OCI-LY1 (cell line): ENCODE data around the gene ACMSD.

ENCODE experiments used
- H2AFZ ChIP-seq: fragments of 200-600 bp; sonication (generic), shearing (Covaris generic); 2 replicates; pipeline ENCODE4 v1.6.0; 2014; ENCODE audit warnings: antibody characterized with exemption, mild to moderate bottlenecking, low read length
- H3F3A ChIP-seq: fragments of 200-600 bp; sonication (generic), shearing (Covaris generic); 2 replicates; pipeline ENCODE4 v1.6.0; 2014; ENCODE audit warnings: mild to moderate bottlenecking, antibody characterized with exemption, low read length, moderate library complexity; ENCODE audit not compliant: insufficient read depth
- H3K27ac ChIP-seq: fragments of 200-600 bp; sonication (generic); 2 replicates; pipeline ENCODE4 v1.5.1; 2014; ENCODE audit warnings: low read length, mixed run types, mild to moderate bottlenecking, low read depth; ENCODE audit not compliant: poor library complexity, severe bottlenecking
- H3K27me3 ChIP-seq: fragments of 200-600 bp; sonication (generic); 2 replicates; pipeline ENCODE4 v1.6.0; 2014; ENCODE audit warnings: antibody characterized with exemption, mild to moderate bottlenecking, low read length, moderate library complexity; ENCODE audit not compliant: insufficient read depth
- H3K36me3 ChIP-seq: fragments of 200-600 bp; sonication (generic); 2 replicates; pipeline ENCODE4 v1.6.1; 2014; ENCODE audit warnings: mild to moderate bottlenecking, antibody characterized with exemption, low read length, moderate library complexity, mixed read lengths; ENCODE audit not compliant: insufficient read depth
- H3K4me1 ChIP-seq: fragments of 200-600 bp; sonication (generic); 2 replicates; pipeline ENCODE4 v1.5.1; 2014; ENCODE audit warnings: mild to moderate bottlenecking, low read length, moderate library complexity; ENCODE audit not compliant: insufficient read depth, severe bottlenecking
- H3K4me2 ChIP-seq: fragments of 200-600 bp; sonication (generic), shearing (Covaris generic); 2 replicates; pipeline ENCODE4 v1.6.1; 2014; ENCODE audit warnings: low read length
- H3K4me3 ChIP-seq: fragments of 200-600 bp; sonication (generic); 2 replicates; pipeline ENCODE4 v1.5.1; 2014; ENCODE audit warnings: low read length, low read depth, mild to moderate bottlenecking, mixed read lengths; ENCODE audit not compliant: poor library complexity, severe bottlenecking
- H3K79me2 ChIP-seq: fragments of 200-600 bp; shearing (Covaris generic); 2 replicates; pipeline ENCODE4 v1.6.1; 2016; ENCODE audit warnings: mixed run types, low read length, mixed read lengths; ENCODE audit not compliant: insufficient read depth
- H3K9ac ChIP-seq: fragments of 200-600 bp; sonication (generic), shearing (Covaris generic); 2 replicates; pipeline ENCODE4 v1.6.1; 2014; ENCODE audit warnings: mild to moderate bottlenecking, low read length, mixed read lengths
- H3K9me2 ChIP-seq: fragments of 200-600 bp; sonication (generic), shearing (Covaris generic); 2 replicates; pipeline ENCODE4 v1.6.1; 2014; ENCODE audit warnings: low read depth, mild to moderate bottlenecking, low read length, mixed read lengths
- H3K9me3 ChIP-seq: fragments of 200-600 bp; shearing (Covaris generic); 2 replicates; pipeline ENCODE4 v1.6.1; 2014; ENCODE audit warnings: low read length, mixed read lengths
- H4K20me1 ChIP-seq: fragments of 200-600 bp; sonication (generic), shearing (Covaris generic); 2 replicates; pipeline ENCODE4 v1.6.0; 2016; ENCODE audit warnings: mild to moderate bottlenecking, low read length; ENCODE audit not compliant: insufficient read depth
- CTCF ChIP-seq: fragments of 200-600 bp; sonication (generic), shearing (Covaris generic); IDR thresholded peaks from 2 replicates; pipeline ENCODE4 v1.5.1; 2017; ENCODE audit warnings: mild to moderate bottlenecking, antibody characterized with exemption, low read length, moderate library complexity, mixed read lengths
- EZH2 ChIP-seq: fragments of 200-600 bp; sonication (generic), shearing (Covaris generic); IDR thresholded peaks from 2 replicates; pipeline ENCODE4 v1.8.0; 2017; ENCODE audit warnings: borderline replicate concordance, mixed run types, mild to moderate bottlenecking, antibody characterized with exemption, low read length, moderate library complexity, mixed read lengths

Gene ACMSD

GRCh38 chr2:134863446-134863845, 25.0 kb downstream of the ACMSD start:
- Histone ChIP-seq H3K4me1 (no peaks in the 10 kb centered on the region), H3K79me2 (no peaks in the 10 kb centered on the region), H3K9me2 (no peaks in the 10 kb centered on the region), H3K27ac (no peak overlapping the region), H3K36me3 (no peaks in the 10 kb centered on the region), H4K20me1 (no peaks in the 10 kb centered on the region), H3K27me3 (no peaks in the 10 kb centered on the region), H3K4me3 (no peak overlapping the region), H3K4me2 (no peak overlapping the region), H3K9me3 (no peaks in the 10 kb centered on the region), H3F3A (no peaks in the 10 kb centered on the region), H2AFZ (no peak overlapping the region), H3K9ac (no peak overlapping the region)
- TF ChIP-seq EZH2 (no peak), CTCF (no peak)

- H3K9me2 ChIP-seq: no peaks in the 10 kb centered on the region
- no peak overlapping the region for H3K4me3 ChIP-seq
- TF ChIP-seq CTCF (no peak), EZH2 (no peak)
- no peaks in the 10 kb centered on the region for H3K36me3 ChIP-seq
- H2AFZ ChIP-seq: no peak overlapping the region
- no peaks in the 10 kb centered on the region for H3K9me3 ChIP-seq
- no peaks in the 10 kb centered on the region for H3K27me3 ChIP-seq
- H3K27ac ChIP-seq: no peak overlapping the region
- no peaks in the 10 kb centered on the region for H4K20me1 ChIP-seq
- no peaks in the 10 kb centered on the region for H3K4me1 ChIP-seq
- no peak overlapping the region for H3K4me2 ChIP-seq
- H3K79me2 ChIP-seq: no peaks in the 10 kb centered on the region
- no peak overlapping the region for H3K9ac ChIP-seq
- H3F3A ChIP-seq: no peaks in the 10 kb centered on the region
Measured at GRCh38 chr2:134865067-134865787, 26.8 kb downstream of the ACMSD start.

- H3K27ac ChIP-seq: no peak overlapping the region
Measured at GRCh38 chr2:134866498-134867099, 28.2 kb downstream of the ACMSD start.

More at GRCh38 chr2:134866498-134867099, 28.2 kb downstream of the ACMSD start:
- Histone ChIP-seq H3F3A (no peaks in the 10 kb centered on the region), H3K4me1 (no peaks in the 10 kb centered on the region), H3K79me2 (no peaks in the 10 kb centered on the region), H3K9me3 (no peaks in the 10 kb centered on the region), H3K36me3 (no peaks in the 10 kb centered on the region), H3K27me3 (no peaks in the 10 kb centered on the region), H2AFZ (no peak overlapping the region), H3K4me2 (no peak overlapping the region), H3K9ac (no peak overlapping the region), H4K20me1 (no peaks in the 10 kb centered on the region), H3K9me2 (no peaks in the 10 kb centered on the region), H3K4me3 (no peak overlapping the region)
- TF ChIP-seq EZH2 (no peak), CTCF (no peak)
